SKM-1 (cell line): Measurements from ENCODE around the gene SIRT7.

Experiments
- DNase-seq: peaks from one replicate; lab custom pipeline; 2025; ENCODE audit not compliant: unreplicated experiment; lab: John Stamatoyannopoulos, UW

The SIRT7 gene

DNA sequence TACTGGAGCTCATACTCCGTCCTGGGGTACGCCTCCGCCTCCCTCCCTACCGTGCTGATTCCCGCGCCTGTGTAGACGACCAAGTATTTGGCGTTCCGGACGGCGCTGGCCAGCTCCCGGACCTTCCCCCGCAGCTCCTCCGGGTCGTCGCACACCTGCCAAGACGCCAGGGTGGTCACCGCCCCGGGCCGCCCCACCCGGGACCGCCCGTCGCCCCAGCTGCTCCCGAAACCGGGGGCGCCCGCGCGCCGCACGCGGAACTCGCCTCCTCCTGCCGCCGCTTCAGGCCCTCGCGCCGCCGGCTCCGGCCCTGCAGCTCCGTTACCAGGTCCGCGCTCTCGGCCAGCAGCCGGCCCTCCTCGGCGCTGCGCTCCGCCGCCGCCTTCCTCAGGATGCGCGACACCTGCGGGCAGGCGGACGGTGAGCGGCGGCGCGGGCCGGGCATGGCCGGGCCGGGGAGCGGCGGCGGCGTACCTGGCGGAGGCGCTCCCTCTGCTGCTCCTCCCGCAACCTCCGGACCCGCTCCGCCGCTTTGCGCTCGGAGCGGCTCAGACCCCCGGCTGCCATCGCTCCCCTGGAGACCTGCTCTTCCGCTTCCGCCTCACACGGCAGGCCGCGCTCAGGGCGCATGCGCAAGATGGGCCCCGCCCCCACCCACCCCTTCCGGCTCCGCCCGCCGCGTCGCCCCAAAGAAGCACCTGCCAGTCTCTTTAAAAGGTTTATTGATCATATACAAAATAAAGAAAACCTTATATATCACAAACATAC, at the start of gene SIRT7:
SIRT7 (minus strand) TSS at position 612 of the 768 bp plus-strand sequence; CDS start at position 567, 45 bp downstream.
- DNase-seq: peak; percentile 55

- no peak for DNase-seq
Measured at GRCh38 chr17:81967244-81967532, 49.2 kb upstream of the SIRT7 start.

DNA sequence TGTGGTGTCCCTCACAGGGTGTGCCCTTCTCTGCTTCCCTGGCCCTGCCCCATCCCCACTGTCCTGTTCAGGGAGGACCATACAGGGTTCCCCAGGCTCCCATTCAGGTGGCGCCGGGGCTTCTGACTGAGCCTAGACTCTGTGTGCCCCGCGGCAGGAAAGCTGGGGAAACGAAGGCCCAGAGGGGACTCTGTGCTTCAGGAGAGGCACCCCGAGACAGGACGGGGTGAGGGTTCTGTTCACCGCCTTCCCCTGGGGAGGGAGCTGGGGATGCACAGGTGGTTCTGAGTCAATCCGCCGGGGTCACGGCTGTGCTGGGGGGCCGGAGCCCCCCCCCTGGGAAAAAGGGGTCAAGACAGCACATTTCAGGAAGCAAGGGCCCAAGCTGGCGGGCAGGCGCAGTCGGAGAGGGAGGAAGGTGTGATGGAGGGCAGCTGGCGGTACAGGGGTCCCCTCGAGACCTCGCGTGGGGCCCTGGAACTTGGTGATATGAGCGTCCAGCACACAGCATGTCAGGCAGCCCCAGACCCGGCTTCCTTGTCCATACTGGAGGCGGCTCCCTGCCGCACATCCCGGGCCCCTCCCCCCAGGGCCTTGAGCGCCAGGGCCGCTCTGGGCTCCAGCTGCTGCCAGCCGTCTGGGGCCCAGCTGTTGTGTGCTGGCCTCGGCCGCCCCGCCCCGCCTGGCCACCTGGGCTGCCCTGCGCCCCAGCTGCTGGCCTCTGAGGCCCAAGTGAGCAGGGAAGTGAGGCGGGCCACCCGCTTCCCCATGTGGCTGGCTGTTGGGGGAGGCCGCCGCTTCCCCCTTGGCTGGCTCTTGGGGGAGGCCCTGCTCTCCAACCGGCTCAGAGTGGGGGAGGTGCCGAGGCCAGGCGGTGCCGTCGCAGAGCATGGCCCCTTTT, 48.6 kb upstream of the SIRT7 start:
- no peak for DNase-seq

GRCh38 chr17:81964081-81964849, 46.3 kb upstream of the SIRT7 start:
- no peak for DNase-seq

DNA sequence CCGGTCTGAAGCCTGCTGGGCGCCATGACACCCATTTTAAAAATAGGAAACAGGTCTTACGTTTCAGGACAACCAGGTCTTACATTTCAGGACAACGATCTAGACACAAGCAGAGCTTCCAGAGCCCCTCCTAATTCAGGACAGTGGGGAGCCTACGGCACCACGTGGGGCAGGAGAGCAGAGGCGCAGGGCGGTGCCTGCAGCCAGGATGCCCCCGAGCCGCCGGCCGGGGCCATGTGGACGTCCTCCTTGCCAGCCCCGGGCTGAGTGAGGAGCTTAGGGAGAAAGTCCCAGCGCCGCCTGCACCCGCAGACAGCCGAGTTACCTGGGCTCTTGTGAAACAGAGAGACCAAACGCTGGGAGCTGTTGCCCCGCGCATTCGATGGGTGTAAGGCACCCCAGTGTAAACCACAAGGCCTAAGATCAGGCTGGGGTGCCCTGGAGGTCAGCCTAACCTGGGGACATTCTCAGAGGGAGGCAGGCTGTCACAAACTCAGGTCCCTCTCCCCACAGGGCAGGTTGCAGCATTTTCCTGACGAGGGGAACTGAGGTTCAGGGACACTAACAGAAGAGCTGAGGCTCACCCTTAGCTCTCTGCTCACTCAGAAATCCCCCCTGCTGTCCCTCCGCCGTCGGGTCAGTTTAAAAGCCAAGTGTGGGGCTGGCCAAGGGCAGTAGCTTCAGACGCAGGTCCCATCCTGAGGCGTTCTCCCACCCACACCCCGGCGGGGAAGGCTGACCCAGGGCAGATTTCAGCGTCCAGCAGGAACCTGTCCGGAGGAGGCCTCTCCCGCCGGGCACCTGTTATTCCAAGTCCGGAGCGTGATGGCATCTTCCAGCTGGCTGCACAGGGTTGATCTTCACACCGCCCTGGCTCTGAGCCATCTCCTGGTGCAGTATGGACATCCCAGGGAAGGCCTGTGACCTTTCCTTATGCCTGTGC, 44.8 kb upstream of the SIRT7 start:
- DNase-seq: no peak

DNA sequence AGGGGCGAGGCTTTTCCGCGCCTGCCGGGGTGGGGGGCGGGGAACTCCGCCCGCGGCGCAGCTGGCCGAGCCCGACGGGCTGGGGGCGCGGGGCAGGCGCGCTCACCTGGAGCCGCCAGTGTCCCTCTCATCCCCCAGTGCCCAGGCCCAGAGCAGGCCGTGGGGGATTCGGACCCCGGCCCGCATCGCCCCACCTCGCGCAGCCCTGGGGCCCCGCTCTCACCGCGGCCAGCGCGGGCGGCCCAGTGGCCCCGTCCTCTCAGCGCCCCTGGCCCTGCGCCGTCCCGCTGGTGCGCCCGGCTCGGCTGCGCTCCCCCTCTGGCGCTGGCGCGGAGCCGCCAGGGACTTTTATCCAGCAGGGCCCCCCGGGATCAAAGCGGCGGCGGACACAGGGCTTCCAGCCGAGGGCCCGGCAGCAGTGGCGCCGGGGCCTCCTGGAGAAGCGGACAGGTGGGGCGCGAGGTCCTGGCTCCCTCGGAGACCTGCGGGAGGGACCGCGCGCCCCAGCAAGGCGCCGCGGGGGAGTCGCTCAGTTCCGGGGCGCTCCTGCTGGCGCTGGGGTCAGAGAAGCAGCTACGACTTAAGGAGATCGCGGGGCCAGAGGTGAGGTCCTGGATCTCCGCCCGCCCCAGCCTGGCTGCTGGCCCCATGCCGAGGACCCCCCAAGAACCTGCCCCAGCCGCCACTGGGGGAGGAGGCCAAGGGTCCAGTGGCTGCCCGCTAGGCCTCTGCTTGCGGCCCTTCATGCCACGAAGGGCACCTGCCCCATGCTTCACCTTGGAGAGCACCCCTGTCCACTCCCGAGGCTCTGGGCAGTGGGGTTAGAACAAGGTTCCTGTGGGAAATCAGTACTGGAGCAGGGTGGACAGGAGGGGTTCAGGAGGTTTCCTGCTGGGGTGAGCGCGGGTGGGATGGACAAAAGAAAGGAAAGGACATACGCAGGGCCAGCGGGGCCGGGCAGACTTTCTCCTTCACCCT, 43.8 kb upstream of the SIRT7 start:
- no peak for DNase-seq

DNA sequence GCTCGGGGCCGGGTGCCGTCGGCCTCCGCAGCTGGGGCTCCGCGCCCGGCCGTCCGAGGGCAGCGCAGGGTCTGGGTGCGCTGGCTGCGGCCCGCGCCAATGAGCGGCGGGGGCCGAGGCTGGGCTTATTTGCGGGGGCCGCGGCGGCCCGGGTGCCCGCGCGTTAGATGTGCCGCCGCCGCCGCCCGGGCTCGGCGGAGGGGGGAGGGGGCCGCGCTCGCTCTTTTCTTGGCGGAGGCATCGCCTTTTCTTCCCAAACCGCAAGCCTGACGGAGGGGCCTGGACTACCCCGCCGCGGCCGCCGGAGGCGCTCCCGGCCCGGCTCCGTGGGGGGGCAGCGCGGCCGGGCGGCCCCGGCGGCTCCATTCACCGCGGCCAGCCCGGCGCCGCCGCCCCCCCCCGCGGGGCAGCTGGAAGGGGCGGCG, 43.1 kb upstream of the SIRT7 start, which contains the start of gene NOTUM:
NOTUM (minus strand) TSS at position 101 of the 425 bp plus-strand sequence. CDS start 278 bp downstream, outside the sequence.
- no peak for DNase-seq

- DNase-seq: no peak
Measured at GRCh38 chr17:81960130-81960958, 42.4 kb upstream of the SIRT7 start.

DNA sequence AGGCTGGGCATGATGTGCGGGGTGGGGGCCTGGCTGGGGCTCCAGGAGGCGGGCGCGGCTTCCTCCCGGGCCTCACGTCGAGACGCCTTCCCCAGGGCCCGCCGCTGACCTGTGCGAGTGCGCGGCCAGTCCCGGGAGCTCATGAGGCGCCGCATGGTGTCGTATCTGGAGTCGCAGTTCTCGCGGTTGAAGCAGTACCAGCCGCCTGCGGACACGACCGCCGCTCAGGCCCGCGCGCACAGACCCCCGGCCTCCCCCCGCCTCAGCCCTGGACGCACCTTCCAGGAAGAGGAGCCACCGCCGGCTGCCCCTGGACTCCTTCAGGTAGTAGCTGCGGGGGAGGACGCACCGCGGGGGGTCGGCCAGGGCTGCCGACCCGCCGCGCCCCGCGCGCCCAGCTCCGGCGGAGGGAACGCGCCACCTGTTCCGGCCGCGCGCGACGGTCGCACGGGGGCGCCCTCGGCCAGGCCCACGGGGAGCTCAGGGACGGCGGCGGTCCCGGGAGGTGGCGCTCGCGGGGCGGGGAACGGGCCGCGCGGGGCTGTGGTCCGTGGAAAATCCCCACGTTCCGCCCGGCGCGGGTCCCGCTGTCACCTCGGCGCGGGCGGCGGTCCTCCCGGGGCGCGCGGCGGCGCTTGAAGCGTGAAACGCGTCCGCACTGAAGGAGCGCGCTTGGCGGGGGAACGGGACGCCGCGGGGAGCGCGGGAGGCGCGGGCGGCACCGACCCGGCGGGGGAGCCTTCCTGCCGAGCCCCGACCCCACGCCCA, 41.6 kb upstream of the SIRT7 start:
- no peak for DNase-seq

GRCh38 chr17:81958633-81959342, 40.8 kb upstream of the SIRT7 start:
- no peak for DNase-seq

DNA sequence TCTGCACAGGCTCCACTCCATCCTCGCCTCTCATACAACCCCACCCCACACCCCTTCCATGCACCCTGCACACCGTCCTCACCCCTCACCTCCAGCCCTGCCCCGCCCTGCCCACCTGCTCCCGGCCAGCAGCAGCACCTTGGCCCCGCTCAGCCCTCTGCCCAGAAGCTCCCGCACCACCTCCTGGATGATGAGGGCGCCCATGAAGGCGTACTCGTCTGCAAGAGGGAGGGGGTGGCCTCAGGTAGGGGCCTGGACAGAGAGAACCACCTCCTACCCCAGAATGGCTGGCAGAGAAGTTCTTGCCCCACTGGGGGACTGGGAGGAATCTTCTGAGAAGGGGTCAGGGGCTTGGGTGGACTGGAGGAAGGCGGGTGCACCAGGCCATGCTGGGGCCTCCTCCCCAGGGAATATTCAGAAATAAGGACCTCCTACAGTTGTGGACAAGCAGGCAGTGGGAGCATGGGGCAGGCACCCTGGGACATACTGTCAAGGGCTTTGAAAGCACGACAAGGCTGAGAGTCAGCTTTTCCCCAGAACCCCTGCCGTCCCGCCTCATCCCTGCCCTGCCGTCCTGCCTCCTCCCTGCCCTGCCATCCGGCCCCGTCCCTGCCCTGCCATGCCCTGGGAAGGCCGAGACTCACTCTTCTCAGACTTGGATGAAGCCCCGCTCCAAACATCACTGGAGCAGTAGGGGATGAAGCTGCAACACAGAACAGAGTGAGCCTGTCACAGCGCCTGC, 39.9 kb upstream of the SIRT7 start:
- DNase-seq: no peak

DNA sequence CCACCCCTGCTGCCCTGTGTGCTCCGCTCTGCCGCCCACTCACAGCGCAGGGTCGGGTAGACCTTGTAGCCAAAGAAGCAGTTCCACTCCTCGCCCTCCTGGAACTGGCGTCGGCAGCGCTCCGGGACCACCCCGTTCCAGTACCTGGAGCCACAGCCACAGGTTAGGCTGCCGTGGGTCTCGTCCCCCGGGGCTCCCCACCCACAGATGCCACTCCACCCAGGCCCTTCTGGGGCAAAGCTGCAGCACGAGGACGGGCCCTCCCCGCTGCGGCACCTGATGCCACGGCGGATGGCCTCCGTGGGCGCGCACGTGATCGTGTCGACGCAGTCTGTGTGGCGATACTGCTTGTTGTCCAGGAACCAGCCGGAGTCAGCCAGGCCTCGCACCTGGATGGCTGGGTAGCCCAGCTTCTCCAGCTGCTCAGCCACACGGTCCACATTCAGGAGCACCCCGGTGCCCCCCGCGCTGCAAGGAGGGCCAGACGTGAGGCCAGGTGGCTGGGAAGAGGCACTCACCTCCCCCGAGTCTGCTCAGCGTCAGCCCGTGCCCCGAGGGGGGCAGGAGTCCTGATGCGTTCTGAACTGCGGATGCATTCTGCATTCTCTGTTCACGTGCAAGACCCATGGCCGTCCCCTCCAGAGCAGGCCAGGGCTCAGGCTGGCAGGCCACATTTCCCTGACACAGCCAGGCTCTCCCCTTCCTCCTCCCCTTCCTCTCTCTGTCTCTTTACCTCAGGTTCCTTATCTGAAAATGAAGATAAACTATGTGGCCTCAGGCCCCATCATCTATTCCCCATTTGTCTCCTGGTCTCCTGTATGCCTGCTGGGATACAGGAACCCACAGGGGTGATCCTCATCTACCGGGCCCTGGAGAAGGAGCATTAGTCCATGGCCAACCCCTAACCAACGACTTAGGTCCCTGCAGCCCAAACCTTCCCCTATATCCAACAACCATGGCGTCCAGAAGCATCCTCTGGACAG, 38.9 kb upstream of the SIRT7 start:
- no peak for DNase-seq

- no peak for DNase-seq
Measured at GRCh38 chr17:81955756-81956544, 38.0 kb upstream of the SIRT7 start.

DNA sequence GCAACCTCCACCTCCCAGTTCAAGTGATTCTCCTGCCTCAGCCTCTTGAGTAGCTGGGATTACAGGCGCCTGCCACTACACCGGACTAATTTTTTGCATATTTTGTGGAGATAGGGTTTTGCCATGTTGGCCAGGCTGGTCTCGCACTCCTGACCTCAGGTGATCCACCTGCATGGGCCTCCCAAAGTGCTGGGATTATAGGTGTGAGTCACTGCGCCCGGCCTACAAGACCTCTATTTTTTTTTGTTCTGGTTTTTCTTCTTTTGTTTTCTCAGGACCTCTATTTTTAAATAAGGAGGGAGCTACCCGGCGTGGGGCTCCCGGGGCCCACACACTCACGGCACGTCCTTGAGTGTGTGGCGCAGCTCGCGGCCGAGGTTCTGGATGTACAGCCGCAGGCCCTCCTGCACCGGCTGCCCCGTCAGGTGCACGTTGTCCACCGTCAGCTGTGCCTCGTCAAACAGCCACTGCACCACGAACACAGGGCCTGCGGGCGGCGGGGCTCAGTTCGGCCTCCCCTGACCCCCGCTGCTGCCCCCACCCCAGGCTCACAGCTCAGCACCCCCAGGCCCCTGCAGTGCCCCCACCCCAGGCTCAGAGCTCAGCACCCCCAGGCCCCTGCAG, 37.2 kb upstream of the SIRT7 start:
- no peak for DNase-seq
